CD4-positive, alpha-beta T cell treated with Interleukin-6 at 100 ng/mL for 8 hours (primary cell): Measurements from ENCODE around the gene LHFPL3.
"Not testable (repeated sequence)": the region's sequence is repeated elsewhere in the genome, so short reads cannot be mapped to it uniquely, and the experiment has no call there.

Experiments
- DNase-seq: peaks from one replicate; pipeline ENCODE4 v3.0.0-alpha.2; 2020; ENCODE audit warnings: mixed read lengths, low spot score

LHFPL3 gene

DNA sequence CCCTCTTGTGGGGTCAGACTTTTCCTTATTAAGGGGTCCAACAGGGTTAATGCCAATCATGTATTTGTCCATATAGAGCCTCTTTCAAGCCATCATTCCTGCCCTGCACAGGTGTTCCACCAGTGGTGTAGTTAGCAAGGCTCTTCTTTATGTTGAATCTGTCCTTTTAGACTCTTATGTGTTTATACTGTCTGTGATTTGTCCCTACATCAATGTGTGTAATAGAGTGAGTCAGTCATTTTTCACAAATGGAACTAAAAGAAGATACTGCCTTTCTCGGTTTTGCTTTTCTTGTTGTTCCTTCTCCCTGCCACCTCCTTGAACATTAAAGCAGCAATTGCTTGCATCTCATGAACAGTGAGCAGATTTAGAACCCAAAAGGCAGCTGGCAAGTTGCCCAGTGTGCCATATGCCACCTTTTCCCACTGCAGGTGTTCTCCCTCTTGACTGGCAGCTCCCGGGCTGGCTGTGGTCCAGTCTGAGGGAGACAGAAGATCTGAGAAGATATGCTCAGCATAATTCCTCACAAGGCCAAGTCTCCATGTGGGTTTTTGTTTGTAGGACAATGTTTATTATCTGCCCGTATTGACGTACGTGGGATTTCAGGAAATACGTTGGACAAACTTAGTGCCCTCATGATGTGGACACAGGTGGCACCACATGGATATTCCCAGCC is 154.1 kb downstream of the LHFPL3 start:
- no peak for DNase-seq

- DNase-seq: no peak
Observed at GRCh38 chr7:104486931-104487330, 158.5 kb downstream of the LHFPL3 start.

DNA sequence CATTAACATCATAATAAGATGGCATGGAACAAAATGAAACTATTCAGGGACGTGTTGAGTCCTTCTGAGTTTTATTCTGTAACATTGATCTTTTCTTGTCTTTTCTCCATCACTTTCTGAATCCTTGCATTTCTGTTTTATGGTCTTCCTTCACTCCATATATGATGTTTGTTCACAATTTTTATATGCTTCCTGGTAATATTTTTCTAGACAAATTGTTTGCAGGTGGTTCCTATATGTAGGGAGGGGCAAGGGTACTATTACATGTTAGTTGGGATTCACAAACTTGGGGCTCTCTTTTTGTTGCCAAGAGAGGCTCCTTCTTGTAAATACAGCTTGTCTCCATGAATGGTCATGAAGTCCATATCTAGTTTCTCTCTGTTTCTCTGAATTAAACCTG is 159.2 kb downstream of the LHFPL3 start:
- no peak for DNase-seq

- DNase-seq: no peak
Observed at GRCh38 chr7:104497379-104497967, 169.1 kb downstream of the LHFPL3 start.

DNA sequence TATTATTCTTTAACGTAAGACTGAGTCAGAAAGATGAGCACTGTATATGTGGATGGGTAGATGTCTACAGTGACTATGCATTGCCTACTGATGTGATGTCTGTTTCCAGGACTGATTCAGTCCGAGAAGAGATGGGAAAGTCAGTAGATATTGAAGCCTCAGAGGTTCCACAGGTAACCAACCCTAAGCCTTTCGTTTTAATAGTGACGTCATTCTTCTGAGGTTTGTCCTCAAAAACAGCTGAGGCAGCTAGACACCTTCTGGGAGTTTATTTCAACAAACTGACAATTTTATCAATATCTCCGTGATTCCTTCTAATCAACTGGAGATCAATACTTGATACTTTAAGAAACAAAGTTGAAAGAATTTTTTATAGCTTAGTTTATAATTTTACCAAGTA is 171.6 kb downstream of the LHFPL3 start:
- DNase-seq: no peak

- no peak for DNase-seq
Observed at GRCh38 chr7:104509874-104510273, 181.5 kb downstream of the LHFPL3 start.

GRCh38 chr7:104524853-104525252 is 196.4 kb downstream of the LHFPL3 start:
- DNase-seq: no peak

- no peak for DNase-seq
Observed at GRCh38 chr7:104528142-104528541, 199.7 kb downstream of the LHFPL3 start.

GRCh38 chr7:104529567-104529966 is 201.2 kb downstream of the LHFPL3 start:
- DNase-seq: no peak

DNA sequence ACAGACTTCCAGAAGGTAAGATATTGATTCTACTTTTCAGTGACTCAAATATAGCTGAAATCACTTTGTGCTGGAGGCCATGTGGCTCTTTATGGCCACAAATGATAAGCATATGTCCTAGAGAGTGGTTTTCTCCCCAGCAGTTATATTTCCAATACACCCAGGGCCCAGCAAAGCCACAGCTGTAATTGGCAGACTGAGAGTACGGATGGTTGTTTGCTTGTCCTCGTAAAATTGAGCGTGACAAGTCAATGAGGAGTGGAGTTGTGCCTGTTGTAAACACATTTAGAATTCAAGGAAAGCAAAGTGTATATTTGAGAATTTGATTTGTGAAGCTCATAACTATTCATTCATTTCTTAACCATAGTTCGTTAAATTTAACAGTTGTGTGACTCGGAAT is 201.8 kb downstream of the LHFPL3 start:
- DNase-seq: no peak

GRCh38 chr7:104534149-104534548 is 205.7 kb downstream of the LHFPL3 start:
- no peak for DNase-seq

DNA sequence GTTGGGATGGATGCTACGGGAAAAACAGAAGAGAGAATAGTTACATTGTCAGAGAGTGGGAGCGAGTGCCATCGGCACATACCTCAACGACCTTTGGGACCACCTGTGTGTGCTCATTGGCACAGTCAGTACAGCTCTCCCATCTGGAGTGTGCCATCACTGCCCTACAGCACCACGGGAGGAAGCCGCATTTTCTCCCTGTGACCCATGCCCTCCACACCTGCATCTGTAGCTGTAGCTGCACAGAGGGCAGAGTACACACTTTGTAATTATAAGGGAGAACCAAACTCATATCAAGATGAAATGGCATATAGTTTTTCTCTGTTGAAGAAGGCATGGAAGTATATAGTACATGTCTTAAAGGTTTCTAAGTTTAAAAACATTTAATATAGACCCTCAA is 207.4 kb downstream of the LHFPL3 start:
- no peak for DNase-seq

- no peak for DNase-seq
Observed at GRCh38 chr7:104536956-104537355, 208.6 kb downstream of the LHFPL3 start.

DNA sequence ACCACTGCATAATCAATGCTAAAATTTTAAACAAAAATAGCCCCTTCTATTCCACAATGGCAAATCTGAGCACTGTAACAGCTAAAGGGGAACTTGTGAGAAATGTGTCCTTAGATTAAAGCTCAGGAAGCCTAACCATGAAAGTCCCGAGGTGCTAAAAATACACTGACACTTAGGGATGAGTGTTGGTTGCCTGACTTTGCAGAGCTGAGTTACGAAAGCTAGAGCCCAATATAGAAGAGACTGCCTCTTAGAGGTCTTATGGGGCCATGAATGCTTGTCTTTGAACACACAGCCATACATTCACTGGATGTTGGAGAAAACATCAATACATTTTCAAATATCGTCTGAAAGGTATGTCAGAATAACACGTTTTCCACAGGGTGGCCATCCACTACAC is 209.7 kb downstream of the LHFPL3 start:
- DNase-seq: no peak

GRCh38 chr7:104541897-104542296 is 213.5 kb downstream of the LHFPL3 start:
- DNase-seq: no peak

GRCh38 chr7:104548861-104549260 is 220.5 kb downstream of the LHFPL3 start:
- no peak for DNase-seq

DNA sequence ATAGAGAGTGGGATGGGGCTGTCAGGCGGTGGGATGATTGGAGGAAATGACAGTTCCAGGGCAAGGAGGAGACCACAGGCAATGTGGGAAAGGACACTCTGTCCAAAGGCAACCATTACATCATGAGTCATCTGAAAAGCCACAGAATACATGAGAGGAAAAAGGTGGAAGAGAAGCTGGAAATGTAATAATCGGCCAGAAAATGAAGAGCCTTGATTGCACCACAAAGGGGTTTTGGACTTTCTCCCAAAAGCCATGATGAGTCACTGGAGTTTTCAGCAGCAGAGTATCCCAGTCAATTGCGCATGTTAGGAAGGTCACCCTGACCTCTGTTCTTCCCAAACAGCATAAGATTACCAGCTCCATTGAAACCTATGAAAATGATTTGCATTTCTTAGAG is 222.0 kb downstream of the LHFPL3 start:
- no peak for DNase-seq

DNA sequence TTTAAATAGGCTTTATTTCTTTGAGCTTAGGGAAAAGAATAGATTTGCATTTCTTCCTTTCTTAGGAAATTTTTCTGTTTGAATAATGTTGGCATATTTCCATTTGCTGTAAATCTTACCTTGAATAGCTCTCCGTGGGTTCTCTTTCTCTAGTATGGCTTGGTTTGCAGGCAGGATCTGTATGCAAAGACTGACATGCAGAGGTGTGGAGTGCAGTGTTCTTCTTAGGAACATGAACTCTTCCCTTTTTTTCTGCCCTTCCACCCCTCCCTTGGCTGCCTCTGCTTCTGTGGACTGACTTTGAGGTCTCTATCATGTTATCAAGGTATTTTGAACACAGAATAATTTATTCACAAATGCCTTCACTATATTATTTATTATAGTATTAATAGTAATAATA is 222.8 kb downstream of the LHFPL3 start:
- no peak for DNase-seq

DNA sequence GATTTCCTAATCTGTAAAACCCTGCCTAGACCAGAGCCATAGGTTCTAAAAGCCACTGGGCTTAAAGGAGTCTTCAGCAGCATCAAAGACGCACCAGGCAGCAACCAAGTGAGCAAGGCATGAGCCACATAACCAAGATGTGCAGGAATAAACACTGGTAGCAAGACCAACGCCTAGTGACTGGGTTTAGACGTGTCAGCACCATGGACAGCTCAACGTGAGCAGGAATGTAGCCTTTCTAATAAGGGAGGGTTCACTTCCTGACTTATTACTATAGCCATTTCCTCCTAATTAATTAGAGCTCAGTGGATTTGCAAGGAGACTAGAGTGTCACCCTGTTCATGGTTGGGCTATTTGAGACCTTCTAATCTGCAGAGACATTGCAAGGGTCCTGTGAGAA is 223.7 kb downstream of the LHFPL3 start:
- no peak for DNase-seq

DNA sequence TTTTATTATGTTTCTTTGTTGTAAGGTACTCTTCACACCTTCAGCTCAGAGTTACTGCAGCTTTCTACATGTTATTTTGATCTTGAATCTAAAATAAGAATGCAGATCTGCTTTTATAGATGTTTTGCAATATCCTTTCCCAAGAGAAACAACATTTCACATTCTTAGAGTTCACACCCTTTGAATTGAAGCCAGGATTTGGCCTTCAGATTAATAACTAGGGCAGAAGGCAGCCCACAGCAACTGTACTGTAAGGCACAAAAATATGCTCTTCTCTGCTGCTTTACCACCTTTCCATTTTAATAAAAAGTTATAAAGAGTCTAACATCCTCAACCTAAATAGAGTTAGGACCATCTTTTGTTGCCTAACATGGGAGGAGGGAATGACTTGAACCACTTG is 224.7 kb downstream of the LHFPL3 start:
- DNase-seq: no peak

- not testable (repeated sequence) for DNase-seq
Observed at GRCh38 chr7:104563350-104563901, 235.0 kb downstream of the LHFPL3 start.

GRCh38 chr7:104569751-104570150 is 241.3 kb downstream of the LHFPL3 start:
- DNase-seq: no peak

- DNase-seq: no peak
Observed at GRCh38 chr7:104572554-104572953, 244.2 kb downstream of the LHFPL3 start.

DNA sequence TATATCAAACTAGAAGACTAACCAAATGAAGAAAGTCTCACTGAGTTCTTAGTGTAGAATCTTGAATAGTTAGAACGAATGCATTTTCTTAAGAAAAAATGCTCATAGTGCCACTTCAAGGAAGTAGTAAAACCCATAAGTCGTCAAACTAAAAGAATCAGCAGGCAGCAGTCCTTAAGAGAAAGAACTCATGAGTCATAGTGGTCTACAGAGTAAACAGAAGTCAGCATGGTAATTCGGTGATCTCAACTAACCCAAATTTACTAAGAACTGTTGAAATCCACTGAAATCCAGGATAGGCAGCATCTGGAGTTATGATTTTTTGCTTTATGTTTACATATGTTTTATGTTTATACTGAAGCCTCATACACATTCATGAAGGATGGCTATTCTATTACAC is 256.2 kb downstream of the LHFPL3 start:
- DNase-seq: no peak
